ENCODE measurements around the gene CDC42EP3.

CDC42EP3 gene, protein sequence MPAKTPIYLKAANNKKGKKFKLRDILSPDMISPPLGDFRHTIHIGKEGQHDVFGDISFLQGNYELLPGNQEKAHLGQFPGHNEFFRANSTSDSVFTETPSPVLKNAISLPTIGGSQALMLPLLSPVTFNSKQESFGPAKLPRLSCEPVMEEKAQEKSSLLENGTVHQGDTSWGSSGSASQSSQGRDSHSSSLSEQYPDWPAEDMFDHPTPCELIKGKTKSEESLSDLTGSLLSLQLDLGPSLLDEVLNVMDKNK

DNA sequence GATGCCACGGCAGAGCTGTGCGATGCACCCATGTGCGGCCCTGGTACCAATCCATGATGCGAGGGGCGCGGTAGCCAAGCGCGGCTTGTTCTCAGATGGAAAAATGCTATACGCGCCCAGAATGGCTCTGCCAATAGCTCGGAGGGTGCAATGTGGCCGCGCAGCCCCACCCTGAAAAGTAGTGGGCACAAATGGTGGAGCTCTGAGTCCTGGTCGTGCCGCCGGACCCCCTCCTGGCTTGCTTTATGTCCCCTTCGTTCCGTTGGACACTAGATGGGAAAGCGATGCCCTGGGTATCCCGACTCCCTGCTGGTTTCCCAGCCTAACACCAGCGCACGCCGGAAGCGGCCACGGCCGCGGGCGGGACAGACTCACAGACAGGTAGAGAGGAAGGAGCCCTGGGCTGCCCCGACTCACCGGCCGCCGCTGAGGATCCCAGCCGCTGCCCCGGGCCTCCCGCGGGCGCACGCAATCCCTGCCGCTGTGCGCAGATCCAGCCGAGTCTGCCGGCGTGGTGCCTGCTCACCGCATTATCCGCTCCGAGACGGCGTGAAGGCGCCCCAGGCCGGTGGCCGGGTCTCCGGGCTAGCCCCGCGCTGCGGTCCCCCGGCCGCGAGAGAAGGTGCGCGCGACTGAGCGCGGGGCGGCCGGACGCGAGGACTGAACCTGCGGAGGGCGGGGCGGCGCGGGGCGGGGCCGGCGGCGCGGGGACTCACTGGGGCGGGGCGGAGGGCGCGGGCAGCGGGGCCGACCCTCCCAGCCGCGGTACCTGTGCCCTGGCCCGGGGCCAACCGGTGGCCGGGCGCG is at the start of gene CDC42EP3:
CDC42EP3 (minus strand) TSS at position 634 of the 807 bp plus-strand sequence. CDS start 25,055 bp downstream, outside the sequence.
- FAIRE-seq = no peak

DNA sequence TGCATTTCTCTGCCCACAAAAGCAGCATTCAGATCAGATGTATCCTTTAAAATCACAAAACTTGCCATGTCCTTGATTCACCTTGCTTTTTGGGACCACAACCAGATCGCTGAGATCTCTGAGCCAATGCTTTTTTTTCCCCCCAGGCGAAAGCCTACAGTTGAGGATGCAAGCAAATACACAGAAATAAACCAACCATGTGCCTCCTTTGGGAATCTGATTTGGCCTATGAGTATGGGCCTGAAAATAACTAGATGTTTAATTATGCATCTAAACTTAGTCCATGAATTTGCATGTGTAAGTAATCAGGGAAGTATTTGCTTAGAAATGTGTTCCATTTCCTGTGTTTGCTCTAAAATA is 49.7 kb upstream of the CDC42EP3 start:
- no peak for FAIRE-seq

DNA sequence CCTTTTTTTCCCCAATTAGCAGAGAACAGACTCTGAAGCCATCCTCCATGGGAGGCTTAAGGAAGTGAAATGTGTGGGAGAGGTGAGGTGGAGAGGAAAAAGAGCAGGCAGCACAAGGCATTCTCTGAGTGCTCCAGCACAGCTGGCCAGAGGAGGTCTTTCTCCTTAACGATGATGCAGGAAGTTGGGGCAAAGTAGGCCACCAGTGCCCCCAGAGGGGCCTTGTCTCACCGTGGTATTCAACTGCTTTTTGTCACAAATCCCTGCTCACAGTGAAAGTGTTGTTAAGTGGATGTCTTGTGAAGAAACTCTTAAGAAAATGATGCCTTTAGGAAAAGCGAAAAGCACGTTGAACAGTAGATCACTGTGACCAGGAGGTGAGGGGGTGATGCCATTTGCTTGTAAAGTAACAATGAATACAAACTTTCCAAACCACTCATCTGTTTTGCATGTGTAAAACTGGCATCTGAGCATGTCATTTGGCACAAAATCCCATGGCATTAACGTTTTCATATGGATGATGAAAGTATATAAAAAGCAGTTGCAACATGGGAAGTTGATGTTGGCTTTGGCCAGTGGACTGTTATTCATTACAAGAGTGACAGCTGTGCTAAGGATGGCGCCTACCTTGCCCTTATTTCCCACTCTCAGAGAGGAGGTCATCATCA is 49.2 kb upstream of the CDC42EP3 start:
- FAIRE-seq = no peak

DNA sequence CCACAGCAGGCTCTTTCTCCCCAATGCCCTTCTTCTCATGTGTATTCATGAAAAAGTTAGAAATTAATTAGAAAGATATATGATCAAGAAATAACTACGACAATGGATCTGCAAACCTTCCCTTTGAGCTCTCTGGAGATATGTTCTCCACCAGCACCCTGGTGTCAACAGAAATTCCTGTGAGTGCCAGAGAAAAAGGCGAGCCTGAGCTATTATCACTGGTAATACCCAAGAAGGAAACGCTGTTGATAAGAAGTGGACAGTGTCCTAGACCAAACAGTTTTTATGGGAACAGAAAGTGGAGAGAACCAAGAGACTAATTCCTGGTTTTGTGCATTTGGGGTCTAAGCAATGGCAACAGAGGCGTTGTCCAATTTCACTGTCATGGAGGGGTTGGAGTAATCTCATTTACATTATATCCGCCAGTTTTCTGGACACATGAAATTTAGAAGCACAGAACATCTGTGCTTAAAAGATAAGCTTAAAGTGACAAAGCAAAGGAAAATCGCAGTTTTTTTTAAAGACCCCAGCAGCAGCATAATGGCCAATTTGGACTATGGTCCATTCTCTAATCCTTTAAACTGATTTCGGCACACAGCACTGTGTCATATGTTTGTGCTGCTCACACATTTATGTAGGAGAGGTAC is 47.2 kb upstream of the CDC42EP3 start:
- no peak for FAIRE-seq

DNA sequence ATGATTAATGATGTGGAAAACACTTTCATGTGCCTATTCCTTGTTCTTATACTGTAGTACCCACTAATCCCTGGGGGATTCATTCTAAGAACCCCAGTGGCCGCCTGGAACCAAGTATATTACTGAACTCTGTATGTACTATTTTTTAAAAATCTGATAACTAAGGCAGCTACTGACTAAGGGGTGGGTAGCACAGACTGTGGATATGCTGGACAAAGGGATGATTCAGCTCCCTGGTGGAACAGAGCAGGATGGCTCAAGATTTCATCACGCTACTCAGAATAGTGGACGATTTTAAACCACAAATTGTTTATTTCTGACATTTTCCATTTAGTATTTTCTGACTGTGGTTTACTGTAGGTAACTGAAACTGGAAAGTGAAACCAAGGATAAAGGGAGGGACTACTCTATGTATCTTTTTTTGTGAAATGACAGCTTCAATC is 41.8 kb upstream of the CDC42EP3 start:
- FAIRE-seq = no peak

DNA sequence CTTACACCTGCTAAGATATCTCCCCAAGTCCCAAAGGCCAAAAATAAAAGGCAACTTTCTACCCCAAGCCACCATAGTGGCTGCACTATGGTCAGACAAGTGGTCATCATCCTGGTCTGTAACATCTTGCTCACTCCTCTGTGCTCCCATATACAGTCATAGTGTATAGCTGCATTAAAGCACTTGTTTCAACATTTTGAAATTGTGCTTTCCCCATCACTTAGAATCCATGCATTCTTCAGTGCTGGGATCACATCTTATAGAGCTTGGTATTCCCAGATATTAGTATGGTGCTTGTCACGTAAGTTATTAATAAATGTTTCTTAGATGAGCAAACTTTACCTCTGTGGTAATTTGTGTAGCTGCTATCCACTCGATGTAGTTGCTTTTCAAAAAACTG is 40.4 kb upstream of the CDC42EP3 start:
- no peak for FAIRE-seq

DNA sequence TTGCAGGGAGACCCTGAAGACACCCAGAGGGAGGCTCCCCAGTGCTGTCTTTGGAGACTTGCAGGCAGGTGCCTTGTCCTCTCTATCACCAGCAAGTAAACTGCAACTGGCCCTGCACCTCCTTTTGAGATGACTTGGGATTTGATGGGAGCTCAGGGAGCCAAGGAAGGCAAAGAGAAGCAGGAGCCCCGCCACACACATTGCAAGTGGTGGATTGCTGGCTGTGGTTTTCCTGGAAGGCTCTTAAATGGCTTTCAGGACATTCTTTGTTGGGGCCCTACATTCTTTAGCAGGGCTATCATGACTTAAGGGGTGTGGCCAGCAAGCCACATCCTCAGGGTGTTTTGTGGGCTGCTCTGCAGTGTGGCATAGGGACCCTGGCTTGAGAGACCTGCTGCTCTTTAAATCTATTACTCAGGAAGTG is 39.9 kb upstream of the CDC42EP3 start:
- no peak for FAIRE-seq

DNA sequence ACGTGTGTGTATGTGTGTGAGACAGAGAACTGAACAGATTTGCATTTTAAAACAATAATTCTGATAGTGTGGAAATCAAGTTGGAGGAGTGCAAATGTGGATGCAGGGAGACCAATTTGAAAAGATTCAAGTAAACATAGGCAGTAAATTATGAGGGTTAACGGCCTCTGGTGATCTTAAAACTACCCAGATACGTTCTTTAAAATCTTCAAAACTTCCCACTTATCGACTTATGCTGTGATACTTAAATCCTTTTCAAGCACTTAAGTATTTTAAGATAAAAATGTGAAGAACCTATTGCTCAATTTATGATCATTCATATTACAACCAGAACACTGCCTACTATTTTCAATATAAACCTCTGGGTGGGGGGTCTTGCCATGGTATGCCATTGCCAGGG is 37.7 kb upstream of the CDC42EP3 start:
- FAIRE-seq = no peak

DNA sequence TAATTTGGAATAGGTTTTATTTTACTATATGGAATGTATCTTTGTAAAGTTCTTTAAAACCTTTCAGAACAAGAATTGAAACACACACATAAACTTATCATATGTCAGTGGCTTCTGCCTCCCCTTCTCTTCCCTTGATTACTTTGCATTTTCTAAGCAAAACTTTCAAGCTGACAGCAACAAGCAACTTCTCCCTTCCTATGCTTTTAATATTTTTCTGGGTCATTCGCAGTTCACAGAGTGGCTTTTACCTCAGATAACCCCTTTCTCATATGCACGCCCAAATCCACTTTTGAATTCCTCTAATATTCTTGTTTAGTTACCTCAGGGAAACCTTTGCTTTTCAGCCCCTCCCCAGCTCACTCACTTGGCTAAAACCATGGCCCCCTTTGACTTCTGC is 36.7 kb upstream of the CDC42EP3 start:
- FAIRE-seq = no peak

DNA sequence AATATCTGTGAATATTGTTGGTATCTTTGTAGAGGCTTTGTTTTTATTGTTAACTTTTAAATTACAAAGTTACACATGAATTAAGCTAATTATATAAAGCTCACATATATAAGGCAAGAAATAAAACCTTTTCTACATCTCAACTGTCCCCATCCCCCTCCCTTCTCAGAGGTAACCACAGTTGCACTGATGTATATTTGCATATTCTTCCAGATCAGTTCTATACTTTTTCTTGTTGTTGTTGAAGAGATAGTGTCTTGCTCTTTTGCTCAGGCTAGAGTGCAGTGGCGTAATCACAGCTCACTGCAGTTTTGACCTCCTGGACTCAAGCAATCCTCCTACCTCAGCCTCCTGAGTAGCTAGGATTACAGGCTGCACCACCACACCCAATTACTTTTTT is 36.0 kb upstream of the CDC42EP3 start:
- no peak for FAIRE-seq

DNA sequence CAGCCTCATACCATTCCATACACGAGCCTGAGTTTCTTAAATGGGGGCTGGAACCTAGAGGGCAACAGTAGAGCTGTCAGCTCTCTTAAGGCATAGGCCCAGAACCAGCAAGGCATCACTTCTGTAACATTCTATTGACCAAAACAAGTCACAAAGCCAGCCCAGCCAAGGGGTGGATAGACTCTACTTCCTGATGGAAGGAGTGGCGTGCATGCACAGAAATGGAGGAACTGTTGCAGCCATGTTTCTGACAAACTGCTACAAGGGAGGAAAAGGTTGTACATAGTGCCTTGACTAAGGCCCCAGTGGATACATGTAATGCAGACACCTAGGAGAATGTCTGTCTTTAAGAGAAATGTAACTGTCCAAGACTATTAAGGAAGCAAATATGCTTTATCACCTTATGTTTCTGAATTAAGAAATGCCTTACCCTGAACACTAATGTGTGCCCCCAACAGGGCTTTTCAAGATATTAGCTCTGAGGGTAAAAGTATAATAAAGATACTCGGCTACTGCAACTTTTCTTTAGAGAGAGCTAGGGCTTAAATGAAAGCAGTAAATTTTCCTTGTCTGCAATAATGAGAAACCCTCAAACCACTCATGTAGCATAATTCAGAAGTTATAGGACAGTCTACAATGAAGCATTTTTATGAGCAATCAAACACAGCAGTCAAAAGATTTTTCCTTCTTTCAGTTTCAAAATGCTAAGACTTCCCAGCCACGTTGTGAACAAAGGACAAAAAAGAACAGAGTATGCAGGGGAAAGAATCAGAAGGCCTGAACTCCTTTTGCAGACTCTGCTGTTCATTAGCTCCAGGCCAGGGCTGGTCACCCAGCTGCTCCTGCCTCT is 35.1 kb upstream of the CDC42EP3 start:
- FAIRE-seq = no peak

DNA sequence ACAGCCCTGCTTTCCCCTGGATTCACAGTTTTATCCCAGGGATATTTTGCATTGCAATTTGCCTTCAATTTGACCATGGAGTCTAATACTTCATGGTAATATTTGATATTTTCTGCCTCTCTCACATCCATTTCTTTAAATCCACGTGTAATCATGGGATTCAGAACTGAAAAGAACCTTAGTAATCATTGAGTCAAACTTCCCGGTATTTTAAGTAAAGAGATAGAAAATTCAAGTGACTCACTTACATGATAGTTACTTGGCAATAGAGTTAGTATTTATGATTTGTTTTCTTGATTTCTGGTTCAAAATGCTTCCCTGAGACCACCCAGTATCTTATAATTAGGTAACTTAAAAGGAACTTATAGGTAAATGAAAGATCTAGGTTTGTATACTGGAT is 33.7 kb upstream of the CDC42EP3 start:
- no peak for FAIRE-seq

DNA sequence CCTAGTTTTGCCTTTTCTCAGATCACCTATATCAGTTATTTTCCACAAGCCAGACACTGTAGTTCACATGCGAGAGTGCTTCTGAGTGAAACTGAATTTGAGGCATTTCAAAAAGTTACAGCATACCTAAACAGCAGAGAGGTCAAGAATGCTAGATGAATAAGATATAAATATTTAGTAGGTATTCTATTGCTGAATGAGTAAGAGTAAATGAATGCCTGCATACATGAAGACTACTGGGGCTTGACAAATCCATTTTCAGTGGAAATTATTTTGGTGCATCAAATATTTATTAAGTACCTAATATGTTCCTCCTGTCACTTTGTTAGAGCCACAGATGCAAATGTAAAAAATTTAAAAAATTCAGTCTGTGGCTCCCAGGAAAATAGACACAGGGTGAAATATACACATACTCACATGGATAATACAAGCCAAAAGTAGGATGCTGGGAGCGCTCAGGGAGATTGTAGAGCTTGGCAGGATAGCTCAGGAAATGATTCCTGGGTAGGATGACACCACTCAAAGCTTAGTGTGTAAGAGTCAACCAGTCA is 27.6 kb upstream of the CDC42EP3 start:
- FAIRE-seq = no peak

DNA sequence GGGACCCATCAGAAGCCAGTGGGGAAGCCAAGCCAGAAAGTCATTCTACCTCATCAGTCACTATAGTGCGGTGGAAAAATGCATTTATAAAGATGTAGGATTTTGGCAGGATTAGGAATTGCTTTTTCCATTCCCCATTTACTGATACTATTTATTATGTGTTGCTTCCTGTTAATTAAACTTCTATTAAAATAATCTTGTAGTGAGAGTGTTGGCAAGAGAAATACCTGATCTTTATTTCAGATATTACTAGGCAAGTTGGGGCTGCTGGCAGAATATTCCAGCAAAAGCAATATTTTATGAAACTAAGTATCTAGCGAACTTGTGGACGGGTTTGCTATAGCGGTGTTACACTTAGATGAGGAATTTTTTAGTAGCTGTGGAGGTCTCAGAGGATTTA is 23.9 kb upstream of the CDC42EP3 start:
- no peak for FAIRE-seq

DNA sequence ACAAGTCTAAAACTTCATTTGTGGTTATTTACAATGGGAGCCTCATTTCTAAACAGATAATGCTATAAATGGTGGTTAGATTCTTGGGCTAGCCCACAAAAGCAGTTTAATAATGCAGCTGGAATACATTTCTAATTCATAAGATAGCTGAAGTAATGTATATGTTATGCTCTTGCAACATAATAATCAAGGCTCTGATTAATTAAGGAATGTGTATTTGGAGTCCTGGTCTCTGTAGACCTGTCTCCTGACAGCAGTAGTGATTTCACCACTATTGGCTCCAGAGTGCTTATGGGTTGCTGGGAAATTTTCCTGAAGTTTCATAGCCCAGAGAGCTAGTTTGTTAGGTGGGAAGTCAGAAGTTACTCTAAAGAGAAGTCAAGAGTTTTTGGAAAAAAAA is 21.3 kb upstream of the CDC42EP3 start:
- FAIRE-seq = no peak

DNA sequence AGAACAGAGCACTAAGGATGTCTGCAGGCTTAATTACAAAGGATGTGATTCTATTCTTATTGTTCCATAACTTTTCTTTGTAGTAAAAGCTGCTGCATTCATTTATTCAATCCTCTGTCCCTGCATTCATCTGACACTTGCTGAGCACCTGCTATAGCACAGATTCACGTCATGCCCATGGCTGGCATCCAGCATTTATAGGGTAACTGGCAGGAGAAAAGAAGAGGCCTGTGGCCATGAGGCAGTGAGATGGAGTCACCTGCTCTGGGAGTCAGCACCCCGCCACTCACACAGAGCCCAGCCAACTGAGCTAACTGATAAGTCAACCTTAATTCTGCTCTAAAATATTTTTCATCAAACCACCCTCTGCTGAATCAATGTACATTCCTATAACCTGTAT is 18.3 kb upstream of the CDC42EP3 start:
- FAIRE-seq = no peak

DNA sequence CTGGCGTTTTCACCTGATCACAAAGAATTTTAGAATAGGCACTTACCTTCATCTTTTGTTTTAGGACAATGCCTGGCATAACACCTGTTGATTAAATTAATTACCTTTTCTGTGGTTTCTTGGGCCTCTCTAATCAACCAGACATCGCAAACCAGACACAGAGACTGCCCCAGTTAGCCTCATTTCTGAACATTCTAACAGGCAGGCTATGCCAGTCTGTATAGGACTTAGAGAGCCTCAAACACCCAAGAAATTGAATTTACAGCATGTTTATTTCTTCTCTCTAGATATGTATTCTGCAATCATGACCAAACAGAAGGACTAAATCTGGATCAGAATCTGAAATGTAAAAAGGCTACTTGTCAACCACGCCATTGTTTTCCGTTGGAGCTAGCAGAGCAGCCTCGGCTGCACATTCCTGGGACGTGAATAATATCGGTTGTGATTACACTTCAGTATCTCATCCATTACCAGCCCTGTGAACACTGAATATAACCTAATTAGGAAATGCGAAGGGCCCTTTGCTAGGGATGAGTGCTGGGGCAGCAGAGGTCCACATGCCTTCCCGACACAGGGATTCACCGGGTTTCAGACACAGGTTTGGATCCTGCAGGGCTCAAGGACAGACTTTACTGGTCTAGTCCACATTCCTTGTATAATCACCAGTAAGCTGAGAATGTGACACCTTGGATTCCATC is 17.5 kb upstream of the CDC42EP3 start:
- no peak for FAIRE-seq

DNA sequence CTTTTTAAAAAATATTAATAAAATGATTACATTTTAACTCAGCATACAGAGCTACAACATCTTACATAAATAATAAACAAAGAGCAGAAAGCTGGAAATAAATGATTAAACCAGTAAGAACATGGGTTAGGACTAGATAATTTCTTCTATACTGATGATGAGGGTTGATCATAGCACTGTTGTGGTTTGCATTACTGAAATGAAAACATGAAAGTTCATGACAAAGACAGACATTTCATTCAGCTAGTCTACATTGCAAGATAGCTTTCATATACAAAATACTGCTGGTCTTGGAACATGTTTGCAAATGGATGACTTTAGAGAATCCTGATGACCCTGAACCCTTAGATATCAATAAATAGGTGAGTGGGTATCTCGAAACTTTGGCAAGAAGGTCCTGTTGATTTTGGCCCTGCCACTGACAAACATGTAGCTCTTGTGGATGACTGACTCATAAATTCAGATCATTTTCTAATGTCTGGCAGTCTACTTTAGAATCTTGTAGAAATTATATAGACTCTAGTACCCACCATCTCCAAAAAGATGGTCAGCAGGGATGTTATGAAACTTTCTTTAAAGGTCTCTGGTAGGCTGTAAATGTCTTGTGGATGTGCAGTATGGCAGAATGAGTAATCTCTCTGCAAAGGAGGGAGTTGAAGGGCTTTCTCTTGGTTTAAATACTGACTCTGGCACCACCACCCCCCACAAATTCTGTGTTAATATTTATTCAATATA is 15.5 kb upstream of the CDC42EP3 start:
- FAIRE-seq = no peak

DNA sequence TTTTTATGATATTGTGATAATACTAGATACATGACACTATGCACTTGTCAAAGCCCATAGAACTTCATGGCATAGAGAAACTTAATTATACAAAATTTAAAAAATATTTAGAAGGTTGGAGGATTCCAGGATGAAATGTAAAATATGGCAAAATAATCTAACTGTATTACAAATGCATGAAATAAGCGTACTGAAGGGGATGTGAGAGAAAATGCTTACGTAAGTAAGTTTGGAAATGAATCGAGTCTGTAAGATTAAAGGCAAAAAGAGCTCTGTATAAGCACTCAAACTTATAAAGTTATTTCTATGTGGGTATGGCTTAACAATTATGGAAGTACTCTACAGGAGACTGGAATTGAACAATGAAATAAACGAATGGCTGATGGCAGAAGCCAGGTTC is 13.4 kb upstream of the CDC42EP3 start:
- no peak for FAIRE-seq

DNA sequence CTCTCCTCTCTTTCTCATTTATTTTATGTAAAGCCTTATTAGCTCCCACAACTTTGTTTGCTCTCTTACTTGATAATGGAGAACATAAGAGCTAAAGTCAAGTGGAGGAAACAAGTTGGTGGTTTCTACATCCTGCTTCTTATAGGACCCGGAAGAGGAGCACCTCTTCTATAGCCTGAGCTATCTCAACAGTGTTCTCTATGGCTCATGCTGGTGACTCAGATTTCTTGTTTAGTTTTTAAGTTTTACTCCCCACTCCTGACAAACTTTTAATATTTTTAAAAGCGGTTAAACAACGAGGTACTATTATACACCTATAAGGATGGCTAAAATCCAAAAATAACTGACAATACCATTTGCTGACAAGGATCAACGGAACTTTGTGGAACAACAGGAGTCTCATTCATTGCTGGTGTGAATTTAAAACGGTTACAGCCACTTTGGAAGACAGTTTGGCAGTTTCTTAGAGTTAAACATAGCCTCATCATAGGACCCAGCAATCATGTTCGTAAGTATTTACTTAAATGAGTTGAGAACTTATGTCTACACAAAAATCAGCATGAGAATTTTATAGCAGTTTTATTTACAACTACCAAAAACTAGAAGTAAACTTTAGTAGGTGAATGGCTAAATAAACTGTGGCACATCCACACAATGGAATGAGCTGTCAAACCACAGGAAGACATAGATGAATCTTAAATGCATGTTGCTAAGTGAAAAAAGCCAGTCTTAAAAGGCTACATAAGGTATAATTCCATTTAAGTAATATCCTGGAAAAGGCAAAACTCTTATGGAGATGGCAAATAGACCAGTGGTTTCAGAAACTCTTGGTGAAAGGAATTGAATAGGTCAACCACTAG is 12.7 kb upstream of the CDC42EP3 start:
- no peak for FAIRE-seq
